Astrocyte of the spinal cord (primary cell): ENCODE data around the gene SH2D2A.
"Not testable (repeated sequence)": the region's sequence is repeated elsewhere in the genome, so short reads cannot be mapped to it uniquely, and the experiment has no call there.

ENCODE experiments used
- DNase-seq: peaks from one replicate; pipeline ENCODE4 v3.0.0; 2011; ENCODE audit warnings: low read depth, low spot score
- H3K4me3 ChIP-seq: 2 replicates; pipeline ENCODE4 v1.5.1; 2011; ENCODE audit warnings: low read depth, mild to moderate bottlenecking, low read length, moderate library complexity
- CTCF ChIP-seq: IDR thresholded peaks from 2 replicates; pipeline ENCODE4 v1.5.1; 2012; ENCODE audit warnings: low read depth, mild to moderate bottlenecking, low read length, inconsistent platforms
- in situ Hi-C: cut with HindIII; loops from 2 replicates; pipeline ENCODE4 v1.10.0; 2017; ENCODE audit warnings: low sequenced_read_pairs

SH2D2A gene

GRCh38 chr1:156767879-156768604 lies 48.6 kb downstream of the SH2D2A start:
- H3K4me3 ChIP-seq = peak overlapping the region; percentile 97
- TF ChIP-seq CTCF = no peak
- in situ Hi-C loops = no loop called here
- DNase-seq = no peak

- H3K4me3 ChIP-seq = peak within 1 kb of the TSS; percentile 97
- DNase-seq = peak; percentile 100
- no peak for TF ChIP-seq CTCF
- in situ Hi-C loops = no loop called here
Observed at GRCh38 chr1:156767101-156767878, 49.4 kb downstream of the SH2D2A start, which contains the start of gene PRCC. Gene PRCC, plus strand, starts transcription at chr1:156767535. Its CDS starts 237 bp downstream, at chr1:156767772.

GRCh38 chr1:156766298-156767100 lies 50.1 kb downstream of the SH2D2A start:
- no peak for TF ChIP-seq CTCF
- DNase-seq = no peak
- peak overlapping the region; percentile 97 for H3K4me3 ChIP-seq
- in situ Hi-C loops = no loop called here

- in situ Hi-C loops = no loop called here
- no peak for TF ChIP-seq CTCF
- no peak for DNase-seq
- no peak overlapping the region for H3K4me3 ChIP-seq
Observed at GRCh38 chr1:156765666-156766065, 51.0 kb downstream of the SH2D2A start.

- in situ Hi-C loops, H3K4me3 ChIP-seq, DNase-seq: not testable (repeated sequence)
Observed at GRCh38 chr1:156765136-156765535, 51.5 kb downstream of the SH2D2A start.

- in situ Hi-C loops = no loop called here
Observed at GRCh38 chr1:156760796-156761104, 55.9 kb downstream of the SH2D2A start.

More at GRCh38 chr1:156760796-156761104, 55.9 kb downstream of the SH2D2A start:
- TF ChIP-seq CTCF = no peak
- no peak for DNase-seq
- no peak overlapping the region for H3K4me3 ChIP-seq
